ENCODE data around the gene PYM1. TPM values are rescaled to one million over a fixed set of nuclear protein-coding genes. Genes with fewer than 3 reads are reported as not detected.

The PYM1 gene
- total RNA-seq, 1 donor from 2014 or later = 18.2 TPM

DNA sequence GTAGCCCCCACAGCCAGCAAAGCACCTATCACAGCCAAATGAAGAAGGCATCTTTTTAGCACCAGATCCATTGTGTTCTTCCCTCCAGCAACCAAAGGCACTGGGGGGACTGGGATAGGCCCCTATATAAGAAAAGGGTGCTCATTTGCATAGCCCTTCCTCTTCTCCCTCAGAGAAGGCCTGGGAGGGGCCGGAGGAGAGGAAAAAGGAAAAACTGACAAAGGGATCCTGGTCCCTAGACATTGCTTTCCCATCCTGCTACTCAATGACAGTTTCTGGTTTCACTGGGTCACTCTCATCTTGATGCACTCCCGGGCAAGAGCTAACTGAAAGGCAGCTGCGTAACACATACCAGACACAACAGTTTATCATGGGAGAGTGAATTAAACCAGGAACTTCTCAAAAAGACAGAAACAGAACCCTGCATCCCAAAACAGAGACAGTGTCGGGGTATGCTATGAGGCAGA is 38.3 kb upstream of the PYM1 start, which contains the start of gene PMEL:
TSS of gene PMEL (minus strand) at position 102 of the 467 bp plus-strand sequence. CDS start at position 71, 31 bp downstream.
- Mint-ChIP-seq H3K27ac (ENCODE audit: unreplicated experiment) (peak within 1 kb of the TSS; percentile 86), H3K27me3 (ENCODE audit: unreplicated experiment) (no peaks in the 10 kb centered on the region), H3K4me1 (ENCODE audit: unreplicated experiment) (peaks cover 22% of the 10 kb centered on the region), H3K36me3 (ENCODE audit: unreplicated experiment) (no peaks in the 10 kb centered on the region), H3K4me3 (ENCODE audit: unreplicated experiment) (peak within 1 kb of the TSS; percentile 97), H3K9me3 (ENCODE audit: unreplicated experiment) (no peaks in the 10 kb centered on the region)
- TF ChIP-seq, protein P1, sequence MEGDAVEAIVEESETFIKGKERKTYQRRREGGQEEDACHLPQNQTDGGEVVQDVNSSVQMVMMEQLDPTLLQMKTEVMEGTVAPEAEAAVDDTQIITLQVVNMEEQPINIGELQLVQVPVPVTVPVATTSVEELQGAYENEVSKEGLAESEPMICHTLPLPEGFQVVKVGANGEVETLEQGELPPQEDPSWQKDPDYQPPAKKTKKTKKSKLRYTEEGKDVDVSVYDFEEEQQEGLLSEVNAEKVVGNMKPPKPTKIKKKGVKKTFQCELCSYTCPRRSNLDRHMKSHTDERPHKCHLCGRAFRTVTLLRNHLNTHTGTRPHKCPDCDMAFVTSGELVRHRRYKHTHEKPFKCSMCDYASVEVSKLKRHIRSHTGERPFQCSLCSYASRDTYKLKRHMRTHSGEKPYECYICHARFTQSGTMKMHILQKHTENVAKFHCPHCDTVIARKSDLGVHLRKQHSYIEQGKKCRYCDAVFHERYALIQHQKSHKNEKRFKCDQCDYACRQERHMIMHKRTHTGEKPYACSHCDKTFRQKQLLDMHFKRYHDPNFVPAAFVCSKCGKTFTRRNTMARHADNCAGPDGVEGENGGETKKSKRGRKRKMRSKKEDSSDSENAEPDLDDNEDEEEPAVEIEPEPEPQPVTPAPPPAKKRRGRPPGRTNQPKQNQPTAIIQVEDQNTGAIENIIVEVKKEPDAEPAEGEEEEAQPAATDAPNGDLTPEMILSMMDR (IDR thresholded peaks at IDR 0.05) = no peak
- no peak for DNase-seq (ENCODE audit: extremely low spot score, unreplicated experiment)

- Mint-ChIP-seq H3K27me3 (ENCODE audit: unreplicated experiment) (no peaks in the 10 kb centered on the region), H3K36me3 (ENCODE audit: unreplicated experiment) (no peaks in the 10 kb centered on the region), H3K9me3 (ENCODE audit: unreplicated experiment) (no peaks in the 10 kb centered on the region), H3K4me3 (ENCODE audit: unreplicated experiment) (no peak overlapping the region), H3K4me1 (ENCODE audit: unreplicated experiment) (peaks cover 20% of the 10 kb centered on the region), H3K27ac (ENCODE audit: unreplicated experiment) (no peak overlapping the region)
- TF ChIP-seq, protein P1 (IDR thresholded peaks at IDR 0.05) = no peak
- no peak for DNase-seq (ENCODE audit: extremely low spot score, unreplicated experiment)
Measured at GRCh38 chr12:55965240-55965639, 37.5 kb upstream of the PYM1 start.

- H3K27me3 Mint-ChIP-seq (ENCODE audit: unreplicated experiment) = no peaks in the 10 kb centered on the region
- TF ChIP-seq, protein P1 (IDR thresholded peaks at IDR 0.05) = no peak
- no peaks in the 10 kb centered on the region for H3K36me3 Mint-ChIP-seq (ENCODE audit: unreplicated experiment)
- no peak overlapping the region for H3K27ac Mint-ChIP-seq (ENCODE audit: unreplicated experiment)
- no peak overlapping the region for H3K4me3 Mint-ChIP-seq (ENCODE audit: unreplicated experiment)
- no peaks in the 10 kb centered on the region for H3K9me3 Mint-ChIP-seq (ENCODE audit: unreplicated experiment)
- peaks cover 20% of the 10 kb centered on the region for H3K4me1 Mint-ChIP-seq (ENCODE audit: unreplicated experiment)
- no peak for DNase-seq (ENCODE audit: extremely low spot score, unreplicated experiment)
Measured at GRCh38 chr12:55963760-55964159, 36.1 kb upstream of the PYM1 start.

DNA sequence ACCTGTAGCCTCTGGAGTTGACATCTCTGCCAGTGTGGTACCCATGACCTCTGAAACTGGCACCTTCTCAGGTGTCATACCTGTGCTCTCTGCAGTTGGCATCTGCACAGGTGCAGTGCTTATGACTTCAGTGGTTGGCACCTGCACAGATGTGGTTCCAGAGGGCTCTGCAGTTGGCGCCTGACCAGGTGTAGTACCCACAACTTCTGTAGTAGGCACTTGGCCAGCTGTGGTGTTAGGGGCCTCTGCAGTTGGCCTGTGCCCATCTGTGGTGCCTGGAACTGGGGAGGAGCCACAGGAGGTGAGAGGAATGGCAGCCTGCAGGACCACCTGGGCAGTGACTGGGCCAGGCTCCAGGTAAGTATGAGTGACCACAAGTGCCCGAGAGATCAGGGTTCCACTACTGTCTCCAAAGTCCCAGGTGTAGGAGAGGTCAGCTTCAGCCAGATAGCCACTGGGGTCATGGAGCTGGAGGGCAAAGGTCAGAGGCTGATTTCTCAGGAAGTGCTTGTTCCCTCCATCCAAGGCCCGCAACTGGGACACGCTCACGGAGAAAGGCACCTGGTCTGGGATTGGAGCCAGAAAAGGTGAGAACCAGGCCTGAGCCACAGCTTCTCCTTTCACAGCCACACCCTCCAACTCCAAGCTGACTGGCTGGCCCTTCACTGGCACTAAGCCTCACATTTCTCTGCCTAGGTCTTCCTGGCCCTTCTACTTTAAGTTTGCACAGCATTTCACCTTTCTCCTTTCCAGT is 29.6 kb upstream of the PYM1 start:
- Mint-ChIP-seq H3K4me3 (ENCODE audit: unreplicated experiment) (no peak overlapping the region), H3K27me3 (ENCODE audit: unreplicated experiment) (no peaks in the 10 kb centered on the region), H3K27ac (ENCODE audit: unreplicated experiment) (no peak overlapping the region), H3K4me1 (ENCODE audit: unreplicated experiment) (no peaks in the 10 kb centered on the region), H3K36me3 (ENCODE audit: unreplicated experiment) (peaks cover 17% of the 10 kb centered on the region), H3K9me3 (ENCODE audit: unreplicated experiment) (no peaks in the 10 kb centered on the region)
- TF ChIP-seq, protein P1 (IDR thresholded peaks at IDR 0.05) = no peak
- no peak for DNase-seq (ENCODE audit: extremely low spot score, unreplicated experiment)

DNA sequence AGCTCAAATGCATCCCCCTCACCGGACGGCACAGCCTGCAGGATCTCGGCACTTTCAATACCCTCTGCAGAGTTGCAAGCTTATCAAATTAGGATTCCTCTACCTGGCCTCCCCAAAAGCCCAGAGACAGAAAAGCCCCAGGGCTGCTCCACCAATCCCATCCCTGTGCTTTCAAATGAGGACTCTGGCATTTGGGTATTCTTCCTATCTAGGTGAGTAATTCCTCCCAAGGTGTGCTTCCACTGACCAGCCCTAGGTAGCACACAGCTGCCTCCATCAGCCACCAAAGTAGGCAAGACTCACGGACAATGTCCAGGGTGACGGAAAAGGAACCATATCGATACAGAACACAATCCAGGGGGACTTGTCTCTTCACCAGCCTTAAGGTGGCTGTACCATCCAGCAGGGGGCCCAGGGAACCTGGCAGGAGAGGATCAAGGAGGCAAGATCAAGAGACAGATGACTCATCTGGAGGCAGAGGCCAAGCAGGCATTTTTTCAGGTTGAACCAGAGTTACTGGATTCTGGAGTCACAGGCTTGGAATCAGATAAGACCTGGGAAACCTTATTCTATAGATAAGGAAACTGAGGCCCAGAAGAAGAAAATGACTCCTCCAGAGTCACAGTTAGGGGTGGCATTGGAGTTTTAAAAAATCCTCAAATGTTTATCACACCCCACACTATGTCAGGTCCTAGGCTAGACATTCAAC is 28.3 kb upstream of the PYM1 start:
- TF ChIP-seq, protein P1 (IDR thresholded peaks at IDR 0.05) = no peak
- Mint-ChIP-seq H3K9me3 (ENCODE audit: unreplicated experiment) (no peaks in the 10 kb centered on the region), H3K4me1 (ENCODE audit: unreplicated experiment) (no peaks in the 10 kb centered on the region), H3K4me3 (ENCODE audit: unreplicated experiment) (no peak overlapping the region), H3K27me3 (ENCODE audit: unreplicated experiment) (no peaks in the 10 kb centered on the region), H3K36me3 (ENCODE audit: unreplicated experiment) (peaks cover 23% of the 10 kb centered on the region), H3K27ac (ENCODE audit: unreplicated experiment) (no peak overlapping the region)
- DNase-seq (ENCODE audit: extremely low spot score, unreplicated experiment) = no peak
